ENCODE measurements around the gene RAB40AL. TPM values are rescaled to one million over a fixed set of nuclear protein-coding genes. Genes with fewer than 3 reads are reported as not detected.

The RAB40AL gene, protein sequence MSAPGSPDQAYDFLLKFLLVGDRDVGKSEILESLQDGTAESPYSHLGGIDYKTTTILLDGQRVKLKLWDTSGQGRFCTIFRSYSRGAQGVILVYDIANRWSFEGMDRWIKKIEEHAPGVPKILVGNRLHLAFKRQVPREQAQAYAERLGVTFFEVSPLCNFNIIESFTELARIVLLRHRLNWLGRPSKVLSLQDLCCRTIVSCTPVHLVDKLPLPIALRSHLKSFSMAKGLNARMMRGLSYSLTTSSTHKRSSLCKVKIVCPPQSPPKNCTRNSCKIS
- total RNA-seq: not detected in 2 replicates

GRCh38 chrX:102936972-102937371 is at the start of gene RAB40AL:
TSS of gene RAB40AL (plus strand) at chrX:102937272. CDS start at chrX:102937319, 47 bp downstream.

Other genes starting within 250 kb of the RAB40AL start
- gene GPRASP2, start 224.8 kb upstream of the RAB40AL start, total RNA-seq: 10.7 and 24.6 TPM in 2 replicates
- gene GPRASP3, start 216.5 kb upstream of the RAB40AL start, total RNA-seq: 2.5 and 2.6 TPM in 2 replicates
- 1.8 and 3.7 TPM in 2 replicates for gene BEX1, start 126.9 kb downstream of the RAB40AL start, total RNA-seq
- not detected in 2 replicates for gene NXF3, start 155.9 kb downstream of the RAB40AL start, total RNA-seq

Measured in myometrial cell (primary cell).